SU-DHL-6 (cell line): ENCODE measurements around the gene TSHZ2.

Experiments used
- H2AFZ ChIP-seq: fragments of 200-600 bp; sonication (generic); 2 replicates; pipeline ENCODE4 v1.6.1; 2014; ENCODE audit warnings: low read depth, mild to moderate bottlenecking, moderate library complexity, mixed read lengths, antibody characterized with exemption, low read length; ENCODE audit not compliant: severe bottlenecking
- H3F3A ChIP-seq: fragments of 200-600 bp; shearing (Covaris generic); 2 replicates; pipeline ENCODE4 v1.6.0; 2016; ENCODE audit warnings: antibody characterized with exemption, mild to moderate bottlenecking; ENCODE audit not compliant: insufficient read depth
- H3K27ac ChIP-seq: fragments of 200-600 bp; sonication (generic); 2 replicates; pipeline ENCODE4 v1.5.1; 2016; ENCODE audit warnings: low read depth, mild to moderate bottlenecking, low read length, moderate library complexity, mixed read lengths
- H3K27me3 ChIP-seq: fragments of 200-600 bp; sonication (generic), shearing (Covaris generic); 2 replicates; pipeline ENCODE4 v1.6.0; 2014; ENCODE audit warnings: mild to moderate bottlenecking, low read length
- H3K36me3 ChIP-seq: fragments of 200-600 bp; sonication (generic); 2 replicates; pipeline ENCODE4 v1.6.1; 2014; ENCODE audit warnings: mild to moderate bottlenecking, low read length, mixed read lengths
- H3K4me2 ChIP-seq: fragments of 300-600, 200-600 bp; shearing (Covaris generic), sonication (generic); 2 replicates; pipeline ENCODE4 v1.6.0; 2014; ENCODE audit warnings: low read length, low read depth, mild to moderate bottlenecking; ENCODE audit not compliant: poor library complexity, severe bottlenecking
- H3K4me3 ChIP-seq: fragments of 200-600 bp; sonication (generic); 2 replicates; pipeline ENCODE4 v1.5.1; 2014; ENCODE audit warnings: antibody characterized with exemption, low read length, mild to moderate bottlenecking, mixed read lengths; ENCODE audit not compliant: insufficient read depth, poor library complexity, severe bottlenecking
- H3K79me2 ChIP-seq: fragments of 200-600 bp; sonication (generic); 2 replicates; pipeline ENCODE4 v1.6.1; 2014; ENCODE audit warnings: mild to moderate bottlenecking, low read length, moderate library complexity; ENCODE audit not compliant: insufficient read depth
- H3K9ac ChIP-seq: fragments of 200-600 bp; sonication (generic); 2 replicates; pipeline ENCODE4 v1.7.0; 2014; ENCODE audit warnings: mild to moderate bottlenecking, low read length
- H3K9me2 ChIP-seq: fragments of 200-600 bp; sonication (generic); replicated peaks from 2 replicates; pipeline ENCODE4 v1.6.1; 2014; ENCODE audit warnings: low read length; ENCODE audit not compliant: insufficient read depth
- H3K9me3 ChIP-seq: fragments of 200-600 bp; sonication (generic); 2 replicates; pipeline ENCODE4 v1.6.1; 2014; ENCODE audit warnings: low read length, mixed read lengths; ENCODE audit not compliant: insufficient read depth
- H4K20me1 ChIP-seq: fragments of 200-600 bp; sonication (generic); 2 replicates; pipeline ENCODE4 v1.6.1; 2014; ENCODE audit warnings: low read depth, mild to moderate bottlenecking, antibody characterized with exemption, low read length, moderate library complexity, mixed read lengths
- CTCF ChIP-seq: fragments of 200-600 bp; sonication (generic); IDR thresholded peaks from one replicate; pipeline ENCODE4 v1.5.1; 2017; ENCODE audit warnings: antibody characterized with exemption, mild to moderate bottlenecking, low read length, moderate library complexity; ENCODE audit not compliant: insufficient read depth, poor library complexity, severe bottlenecking
- EZH2phosphoT487 ChIP-seq: fragments of 200-600 bp; sonication (generic), shearing (Covaris generic); conservative IDR thresholded peaks from 2 replicates; pipeline ENCODE4 v1.6.1; 2018; ENCODE audit warnings: mild to moderate bottlenecking, antibody characterized with exemption, low read length, moderate library complexity, mixed read lengths

TSHZ2 gene

GRCh38 chr20:52972190-52972937 is at the start of gene TSHZ2:
Gene TSHZ2 (plus strand): TSS chr20:52972358. CDS start chr20:52973294, 936 bp downstream.
- Histone ChIP-seq H3K27me3 (no peaks in the 10 kb centered on the region), H2AFZ (peak within 1 kb of the TSS; percentile 82), H3K9me2 (no peaks in the 10 kb centered on the region), H3K79me2 (no peaks in the 10 kb centered on the region), H3K9me3 (no peaks in the 10 kb centered on the region), H4K20me1 (no peaks in the 10 kb centered on the region), H3F3A (no peaks in the 10 kb centered on the region), H3K4me3 (peak within 1 kb of the TSS; percentile 54), H3K36me3 (no peaks in the 10 kb centered on the region), H3K27ac (no peak within 1 kb of the TSS), H3K9ac (peak within 1 kb of the TSS; percentile 57), H3K4me2 (peak within 1 kb of the TSS; percentile 81)
- no peak for TF ChIP-seq CTCF
- TF ChIP-seq EZH2phosphoT487, result no peak

- Histone ChIP-seq H3K79me2 (no peaks in the 10 kb centered on the region), H4K20me1 (no peaks in the 10 kb centered on the region), H3K4me3 (no peak overlapping the region), H3K9ac (no peak overlapping the region), H3F3A (no peaks in the 10 kb centered on the region), H3K4me2 (no peak overlapping the region), H3K27me3 (no peaks in the 10 kb centered on the region), H2AFZ (no peak overlapping the region), H3K36me3 (no peaks in the 10 kb centered on the region), H3K9me3 (no peaks in the 10 kb centered on the region), H3K9me2 (no peaks in the 10 kb centered on the region), H3K27ac (no peak overlapping the region)
- TF ChIP-seq CTCF (no peak), EZH2phosphoT487 (no peak)
These were observed 49.7 kb upstream of the TSHZ2 start for GRCh38 chr20:52922436-52922835.

GRCh38 chr20:52923123-52923937 is 48.8 kb upstream of the TSHZ2 start:
- no peak overlapping the region for H3K27ac ChIP-seq
- H3K36me3 ChIP-seq, result no peaks in the 10 kb centered on the region
- H3K9me3 ChIP-seq, result no peaks in the 10 kb centered on the region
- no peak overlapping the region for H2AFZ ChIP-seq
- H3F3A ChIP-seq, result no peaks in the 10 kb centered on the region
- no peak overlapping the region for H3K4me2 ChIP-seq
- H3K9me2 ChIP-seq, result no peaks in the 10 kb centered on the region
- H3K4me3 ChIP-seq, result no peak overlapping the region
- no peaks in the 10 kb centered on the region for H4K20me1 ChIP-seq
- TF ChIP-seq EZH2phosphoT487 (no peak), CTCF (no peak)
- no peaks in the 10 kb centered on the region for H3K79me2 ChIP-seq
- H3K27me3 ChIP-seq, result no peaks in the 10 kb centered on the region
- no peak overlapping the region for H3K9ac ChIP-seq
